Type B pancreatic cell (in vitro differentiated cells): ENCODE data around the gene RPA1. TPM values are rescaled to one million over a fixed set of nuclear protein-coding genes. Genes with fewer than 3 reads are reported as not detected.

Experiments
- DNase-seq: peaks from one replicate; pipeline ENCODE4 v3.0.0; 2021; ENCODE audit warnings: mixed read lengths; ENCODE audit not compliant: unreplicated experiment; ENCODE audit errors: extremely low spot score
- H3K27ac Mint-ChIP-seq: 2 replicates; pipeline ENCODE4 v1.8.0; 2021; ENCODE audit warnings: mild to moderate bottlenecking, mixed read lengths
- H3K27me3 Mint-ChIP-seq: 2 replicates; pipeline ENCODE4 v1.8.0; 2021; ENCODE audit warnings: mixed read lengths
- H3K36me3 Mint-ChIP-seq: 2 replicates; pipeline ENCODE4 v1.8.0; 2021; ENCODE audit warnings: mixed read lengths
- H3K4me1 Mint-ChIP-seq: one replicate; pipeline ENCODE4 v1.8.0; 2021; ENCODE audit warnings: mixed read lengths; ENCODE audit not compliant: unreplicated experiment
- H3K4me3 Mint-ChIP-seq: 2 replicates; pipeline ENCODE4 v1.8.0; 2021; ENCODE audit warnings: mild to moderate bottlenecking, mixed read lengths
- H3K9me3 Mint-ChIP-seq: 2 replicates; pipeline ENCODE4 v1.8.0; 2021; ENCODE audit warnings: mixed read lengths
- CTCF ChIP-seq: fragments of 200-600 bp; sonication (generic); conservative IDR thresholded peaks from 2 replicates; pipeline ENCODE4 v1.5.0; 2021; ENCODE audit warnings: antibody characterized with exemption, mild to moderate bottlenecking
- total RNA-seq: library from RNA; stranded (reverse); gene quantifications from 2 replicates; pipeline ENCODE4 v1.2.1, GENCODE V29; 2021; ENCODE audit warnings: low replicate concordance

RPA1 gene
- total RNA-seq, 1 donor from 2014 or later: 129 TPM

- no peak for TF ChIP-seq CTCF
- no peak for DNase-seq
- Mint-ChIP-seq H3K4me1 (peaks cover 6% of the 10 kb centered on the region), H3K27me3 (peaks cover 3% of the 10 kb centered on the region), H3K4me3 (no peak overlapping the region), H3K9me3 (no peaks in the 10 kb centered on the region), H3K36me3 (no peaks in the 10 kb centered on the region), H3K27ac (no peak overlapping the region)
Observed at GRCh38 chr17:1937461-1937860, 107.7 kb downstream of the RPA1 start.

- Mint-ChIP-seq H3K36me3 (no peaks in the 10 kb centered on the region), H3K4me1 (peaks cover 2% of the 10 kb centered on the region), H3K4me3 (no peak overlapping the region), H3K27me3 (no peaks in the 10 kb centered on the region), H3K9me3 (no peaks in the 10 kb centered on the region), H3K27ac (no peak overlapping the region)
- no peak for DNase-seq
- no peak for TF ChIP-seq CTCF
Observed at GRCh38 chr17:1939981-1940809, 110.4 kb downstream of the RPA1 start.

GRCh38 chr17:1940810-1941185 is 111.0 kb downstream of the RPA1 start:
- DNase-seq: no peak
- peaks cover 3% of the 10 kb centered on the region for H3K4me1 Mint-ChIP-seq
- no peaks in the 10 kb centered on the region for H3K27me3 Mint-ChIP-seq
- no peaks in the 10 kb centered on the region for H3K9me3 Mint-ChIP-seq
- H3K36me3 Mint-ChIP-seq: no peaks in the 10 kb centered on the region
- no peak overlapping the region for H3K27ac Mint-ChIP-seq
- TF ChIP-seq CTCF: no peak
- no peak overlapping the region for H3K4me3 Mint-ChIP-seq

- Mint-ChIP-seq H3K36me3 (no peaks in the 10 kb centered on the region), H3K9me3 (no peaks in the 10 kb centered on the region), H3K27ac (no peak overlapping the region), H3K27me3 (no peaks in the 10 kb centered on the region), H3K4me1 (peaks cover 7% of the 10 kb centered on the region), H3K4me3 (no peak overlapping the region)
- no peak for DNase-seq
- TF ChIP-seq CTCF: no peak
Observed at GRCh38 chr17:1941272-1942065, 111.7 kb downstream of the RPA1 start.

- no peak for DNase-seq
- no peak overlapping the region for H3K4me3 Mint-ChIP-seq
- no peaks in the 10 kb centered on the region for H3K9me3 Mint-ChIP-seq
- H3K27me3 Mint-ChIP-seq: no peaks in the 10 kb centered on the region
- H3K36me3 Mint-ChIP-seq: no peaks in the 10 kb centered on the region
- peaks cover 12% of the 10 kb centered on the region for H3K4me1 Mint-ChIP-seq
- no peak for TF ChIP-seq CTCF
- H3K27ac Mint-ChIP-seq: no peak overlapping the region
Observed at GRCh38 chr17:1942066-1942365, 112.2 kb downstream of the RPA1 start.
